Thyroid gland (tissue), 4 donors: ENCODE measurements around the gene AADACL4. TPM values are rescaled to one million over a fixed set of nuclear protein-coding genes. Genes with fewer than 3 reads are reported as not detected.

Source experiments
- DNase-seq, 2 donors: peaks; one replicate each; pipeline ENCODE4 v3.0.0-alpha.2; 2019
- H3K27ac ChIP-seq, 3 donors: fragments of 200-600 bp; sonication (generic); 1 replicate in 2 of 3; 2 replicates in 1 of 3; pipeline ENCODE4 v1.5.1; 2016 to 2019; ENCODE audit warnings: mild to moderate bottlenecking in 1 of 3, moderate library complexity in 1 of 3
- H3K27me3 ChIP-seq: fragments of 200-600 bp; sonication (generic); one replicate; pipeline ENCODE4 v1.5.1; 2019
- H3K36me3 ChIP-seq, 2 donors: fragments of 200-600 bp; sonication (generic); one replicate each; pipeline ENCODE4 v1.5.1; 2016 to 2019
- H3K4me1 ChIP-seq, 2 donors: fragments of 200-600 bp; sonication (generic); one replicate each; pipeline ENCODE4 v1.5.1; 2017 to 2019
- H3K4me3 ChIP-seq, 3 donors: fragments of 200-600 bp; sonication (generic); replicated peaks in 1 of 3; 1 replicate in 2 of 3; 2 replicates in 1 of 3; pipeline ENCODE4 v1.5.1; 2016; ENCODE audit warnings: mild to moderate bottlenecking in 1 of 3
- H3K9me3 ChIP-seq: fragments of 200-600 bp; sonication (generic); one replicate; pipeline ENCODE4 v1.5.1; 2017
- CTCF ChIP-seq, 6 experiments: fragments of 200-600 bp in 3 of 6; fragments of 450-650 bp in 3 of 6; sonication (generic) in 3 of 6; IDR thresholded peaks; one replicate each; pipeline ENCODE4 v1.5.1; 2016 to 2019; ENCODE audit warnings: antibody characterized with exemption in 6 of 6, mild to moderate bottlenecking in 2 of 6, inconsistent platforms in 1 of 6, moderate library complexity in 1 of 6
- POLR2A ChIP-seq, 2 donors: fragments of 450-650 bp; IDR thresholded peaks; one replicate each; pipeline ENCODE4 v1.6.1; 2017; ENCODE audit warnings: antibody characterized with exemption in 2 of 2, mild to moderate bottlenecking in 2 of 2, moderate library complexity in 1 of 2
- WGBS, 2 donors: methylation state at CpG; one replicate each; pipeline ENCODE4 v1.1.5; 2017; 5-methylcytosine and 5-hydroxymethylcytosine counted together
- intact Hi-C: fragments of 100-400 bp; cut with DNase I; formaldehyde crosslinking; loops from one replicate; pipeline ENCODE4 v1.15.1; 2023
- total RNA-seq, 4 donors: library from RNA; depleted of rRNA; stranded (reverse); fragments of >200 nt; gene quantifications; one replicate each; pipeline ENCODE4 v1.2.3, GENCODE V29; 2016

AADACL4 gene
- total RNA-seq, 4 donors from 2014 or later = not detected

GRCh38 chr1:12697397-12697796 is 53.5 kb downstream of the AADACL4 start:
- 77 to 92% methylated on average over 3 of the region's 3 CpGs for WGBS, 2 donors
- no peaks in the 10 kb centered on the region for H3K9me3 ChIP-seq
- no peaks in the 10 kb centered on the region for H3K36me3 ChIP-seq
- H3K4me3 ChIP-seq = no peak overlapping the region
- no peaks in the 10 kb centered on the region for H3K4me1 ChIP-seq
- no peaks in the 10 kb centered on the region for H3K27me3 ChIP-seq
- intact Hi-C loops = no loop called here
- no peak overlapping the region for H3K27ac ChIP-seq
- TF ChIP-seq POLR2A (IDR thresholded peaks at IDR 0.05) (no peak), CTCF (IDR thresholded peaks at IDR 0.05) (no peak)
- DNase-seq = no peak

GRCh38 chr1:12703821-12704451 is 60.1 kb downstream of the AADACL4 start:
- Histone ChIP-seq H3K27me3 (no peaks in the 10 kb centered on the region), H3K36me3 (no peaks in the 10 kb centered on the region), H3K4me1 (no peaks in the 10 kb centered on the region), H3K9me3 (no peaks in the 10 kb centered on the region), H3K4me3 (no peak overlapping the region), H3K27ac (no peak overlapping the region)
- intact Hi-C loops = no loop called here
- no peak for DNase-seq
- TF ChIP-seq CTCF (IDR thresholded peaks at IDR 0.05) (no peak), POLR2A (IDR thresholded peaks at IDR 0.05) (no peak)
- WGBS, 2 donors = 79 to 82% methylated on average over 6 of the region's 6 CpGs

GRCh38 chr1:12706061-12706460 is 62.2 kb downstream of the AADACL4 start:
- Histone ChIP-seq H3K27me3 (no peaks in the 10 kb centered on the region), H3K27ac (no peak overlapping the region), H3K9me3 (no peaks in the 10 kb centered on the region), H3K36me3 (no peaks in the 10 kb centered on the region), H3K4me3 (no peak overlapping the region), H3K4me1 (no peaks in the 10 kb centered on the region)
- intact Hi-C loops = no loop called here
- TF ChIP-seq CTCF (IDR thresholded peaks at IDR 0.05) = no peak
- no peak for TF ChIP-seq POLR2A (IDR thresholded peaks at IDR 0.05)
- WGBS, 2 donors = 61 to 71% methylated on average over 3 of the region's 3 CpGs
- no peak for DNase-seq

- TF ChIP-seq CTCF (IDR thresholded peaks at IDR 0.05) = no peak
- no peak for TF ChIP-seq POLR2A (IDR thresholded peaks at IDR 0.05)
These were observed 64.7 kb downstream of the AADACL4 start for GRCh38 chr1:12708396-12709090.

GRCh38 chr1:12709091-12709491 is 65.2 kb downstream of the AADACL4 start:
- intact Hi-C loops = no loop called here

More at GRCh38 chr1:12708396-12709090, 64.7 kb downstream of the AADACL4 start:
- WGBS, 2 donors = 79 to 85% methylated on average over 4 of the region's 4 CpGs
- Histone ChIP-seq H3K4me1 (no peaks in the 10 kb centered on the region), H3K9me3 (no peaks in the 10 kb centered on the region), H3K4me3 (no peak overlapping the region), H3K36me3 (no peaks in the 10 kb centered on the region), H3K27me3 (no peaks in the 10 kb centered on the region), H3K27ac (no peak overlapping the region)
- intact Hi-C loops = no loop called here
- no peak for DNase-seq

More at GRCh38 chr1:12709091-12709491, 65.2 kb downstream of the AADACL4 start:
- no peak for DNase-seq
- Histone ChIP-seq H3K27ac (no peak overlapping the region), H3K36me3 (no peaks in the 10 kb centered on the region), H3K27me3 (no peaks in the 10 kb centered on the region), H3K9me3 (no peaks in the 10 kb centered on the region), H3K4me3 (no peak overlapping the region), H3K4me1 (no peaks in the 10 kb centered on the region)
- WGBS, 2 donors = 67% methylated on average over 1 of the region's 1 CpG
- TF ChIP-seq POLR2A (IDR thresholded peaks at IDR 0.05) (no peak), CTCF (IDR thresholded peaks at IDR 0.05) (no peak)
